HL-60 (cell line): ENCODE results near the gene TIMM44.

ENCODE experiments used
- CTCF ChIP-seq: IDR thresholded peaks from one replicate; pipeline ENCODE4 v1.5.1; 2011; ENCODE audit warnings: low read length, control low read depth, inconsistent platforms; ENCODE audit not compliant: insufficient read depth
- GABPA ChIP-seq: IDR thresholded peaks from 2 replicates; pipeline ENCODE4 v1.6.1; 2012; ENCODE audit warnings: low read depth
- POLR2AphosphoS5 ChIP-seq: IDR thresholded peaks from 2 replicates; pipeline ENCODE4 v1.6.1; 2012; ENCODE audit warnings: low read depth

- TF ChIP-seq CTCF (no peak), POLR2AphosphoS5 (no peak), GABPA (no peak)
Observed at GRCh38 chr19:7982103-7982502, 38.6 kb upstream of the TIMM44 start.
